ENCODE measurements around the gene OR52R1. TPM values are rescaled to one million over a fixed set of nuclear protein-coding genes. Genes with fewer than 3 reads are reported as not detected.

OR52R1 gene
- total and polyA plus RNA-seq, 4 experiments from 2014 or later: not detected

DNA sequence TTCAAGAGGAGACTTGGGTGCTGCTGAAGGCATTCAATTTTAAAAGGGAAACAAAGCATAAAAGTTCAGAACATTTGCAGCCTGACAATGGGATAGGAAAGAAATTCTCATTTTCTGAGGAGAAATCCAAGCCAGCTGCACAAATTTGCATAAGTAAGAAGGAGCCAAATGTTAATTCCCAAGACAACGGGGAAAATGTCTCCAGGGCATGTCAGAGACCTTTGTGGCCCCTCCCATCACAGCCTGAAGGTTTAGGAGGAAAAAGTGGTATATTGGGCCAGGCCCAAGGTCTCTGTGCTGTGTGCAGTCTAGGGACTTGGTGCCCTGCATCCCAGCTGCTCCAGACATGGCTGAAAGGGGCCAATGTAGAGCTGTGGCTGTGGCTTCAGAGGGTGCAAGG, 21.7 kb downstream of the OR52R1 start:
- H3K9me3 ChIP-seq (ENCODE audit: control insufficient read depth in 1 of 2, low read length in 2 of 2): no peaks in the 10 kb centered on the region
- H3K27ac ChIP-seq (ENCODE audit: low read depth, low read length): no peak overlapping the region
- no peak overlapping the region for H3K4me3 ChIP-seq (ENCODE audit: low read length in 2 of 2)
- intact Hi-C loops (cut with micrococcal nuclease): no loop called here
- DNase-seq: no peak
- Mint-ChIP-seq H3K4me3 (no peak overlapping the region), H3K9me3 (peaks cover 0 to 11% (median 6%) of the 10 kb centered on the region in 8 donors), H3K4me1 (no peaks in the 10 kb centered on the region), H3K27ac (no peak overlapping the region), H3K27me3 (peaks cover 2 to 3% of the 10 kb centered on the region in 2 donors), H3K36me3 (no peaks in the 10 kb centered on the region)
- no peaks in the 10 kb centered on the region for H3K27me3 ChIP-seq (ENCODE audit: insufficient read depth, low read length)
- CTCF ChIA-PET (ENCODE audit: partially characterized antibody): no interaction called here
- POLR2A ChIA-PET (ENCODE audit: partially characterized antibody): no interaction called here
- no peaks in the 10 kb centered on the region for H3K4me1 ChIP-seq (ENCODE audit: insufficient read depth, low read length)
- H3K36me3 ChIP-seq (ENCODE audit: insufficient read depth, low read length): no peaks in the 10 kb centered on the region

- DNase-seq: no peak
- Mint-ChIP-seq H3K27me3 (peaks cover 2 to 7% of the 10 kb centered on the region in 2 donors), H3K27ac (no peak within 1 kb of the TSS), H3K4me3 (no peak within 1 kb of the TSS), H3K4me1 (no peaks in the 10 kb centered on the region), H3K9me3 (peaks cover 0 to 2% (median 0%) of the 10 kb centered on the region in 8 donors), H3K36me3 (no peaks in the 10 kb centered on the region)
- ChIA-PET POLR2A (ENCODE audit: partially characterized antibody) (no interaction called here), CTCF (ENCODE audit: partially characterized antibody) (no interaction called here)
- intact Hi-C loops (cut with micrococcal nuclease): no loop called here
- Histone ChIP-seq H3K9me3 (ENCODE audit: control insufficient read depth in 1 of 2, low read length in 2 of 2) (no peaks in the 10 kb centered on the region), H3K27ac (ENCODE audit: low read depth, low read length) (no peak within 1 kb of the TSS), H3K36me3 (ENCODE audit: insufficient read depth, low read length) (no peaks in the 10 kb centered on the region), H3K4me1 (ENCODE audit: insufficient read depth, low read length) (no peaks in the 10 kb centered on the region), H3K27me3 (ENCODE audit: insufficient read depth, low read length) (no peaks in the 10 kb centered on the region), H3K4me3 (ENCODE audit: low read length in 2 of 2) (no peak within 1 kb of the TSS)
Measured at GRCh38 chr11:4769838-4770237, 34.3 kb downstream of the OR52R1 start, which contains the start of gene OR51F1. Gene OR51F1, minus strand, starts transcription at chr11:4769938. Its CDS starts 0 bp downstream, at chr11:4769938.

- no peaks in the 10 kb centered on the region for H3K4me1 ChIP-seq (ENCODE audit: insufficient read depth, low read length)
- H3K36me3 ChIP-seq (ENCODE audit: insufficient read depth, low read length): no peaks in the 10 kb centered on the region
Measured at GRCh38 chr11:4768094-4768493, 36.1 kb downstream of the OR52R1 start.

GRCh38 chr11:4766420-4767043, 37.6 kb downstream of the OR52R1 start:
- Histone ChIP-seq H3K27ac (ENCODE audit: low read depth, low read length) (no peak overlapping the region), H3K27me3 (ENCODE audit: insufficient read depth, low read length) (no peaks in the 10 kb centered on the region), H3K9me3 (ENCODE audit: control insufficient read depth in 1 of 2, low read length in 2 of 2) (no peaks in the 10 kb centered on the region), H3K4me3 (ENCODE audit: low read length in 2 of 2) (no peak overlapping the region), H3K4me1 (ENCODE audit: insufficient read depth, low read length) (no peaks in the 10 kb centered on the region), H3K36me3 (ENCODE audit: insufficient read depth, low read length) (no peaks in the 10 kb centered on the region)
- H3K27me3 Mint-ChIP-seq: peaks cover 2% of the 10 kb centered on the region in 2 donors
- no peak overlapping the region for H3K27ac Mint-ChIP-seq
- no peak for DNase-seq
- no peak overlapping the region for H3K4me3 Mint-ChIP-seq
- H3K36me3 Mint-ChIP-seq: no peaks in the 10 kb centered on the region
- POLR2A ChIA-PET (ENCODE audit: partially characterized antibody): no interaction called here
- no peaks in the 10 kb centered on the region for H3K9me3 Mint-ChIP-seq
- CTCF ChIA-PET (ENCODE audit: partially characterized antibody): no interaction called here
- H3K4me1 Mint-ChIP-seq: no peaks in the 10 kb centered on the region
- intact Hi-C loops (cut with micrococcal nuclease): no loop called here

More at GRCh38 chr11:4768094-4768493, 36.1 kb downstream of the OR52R1 start:
- Mint-ChIP-seq H3K4me3 (no peak overlapping the region), H3K27me3 (peaks cover 2% of the 10 kb centered on the region in 2 donors), H3K27ac (no peak overlapping the region), H3K36me3 (no peaks in the 10 kb centered on the region), H3K4me1 (no peaks in the 10 kb centered on the region), H3K9me3 (peaks cover 0 to under 1% (median 0%) of the 10 kb centered on the region in 8 donors)
- Histone ChIP-seq H3K4me3 (ENCODE audit: low read length in 2 of 2) (no peak overlapping the region), H3K9me3 (ENCODE audit: control insufficient read depth in 1 of 2, low read length in 2 of 2) (no peaks in the 10 kb centered on the region), H3K27ac (ENCODE audit: low read depth, low read length) (no peak overlapping the region), H3K27me3 (ENCODE audit: insufficient read depth, low read length) (no peaks in the 10 kb centered on the region)
- ChIA-PET POLR2A (ENCODE audit: partially characterized antibody) (no interaction called here), CTCF (ENCODE audit: partially characterized antibody) (no interaction called here)
- no peak for DNase-seq
- intact Hi-C loops (cut with micrococcal nuclease): no loop called here

DNA sequence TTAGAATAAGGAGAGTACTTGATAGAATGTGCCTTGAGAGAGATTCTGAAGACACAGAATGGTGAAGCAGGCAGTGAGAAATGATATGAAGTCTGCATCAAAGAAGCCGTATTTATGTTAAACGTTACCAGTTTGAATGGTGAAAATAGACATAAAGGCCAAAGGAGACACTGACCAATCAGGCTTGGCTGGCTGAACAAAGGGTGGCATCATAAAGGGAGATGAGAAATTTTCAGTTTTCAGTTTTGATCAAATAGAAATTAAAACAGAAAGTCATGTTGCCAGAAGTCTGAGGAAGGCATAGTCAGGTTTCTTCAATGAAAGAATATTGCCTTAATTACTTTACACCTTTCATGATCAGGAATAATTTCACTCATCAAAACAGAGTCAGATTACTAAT, 41.1 kb downstream of the OR52R1 start:
- no peaks in the 10 kb centered on the region for H3K4me1 ChIP-seq (ENCODE audit: insufficient read depth, low read length)
- POLR2A ChIA-PET (ENCODE audit: partially characterized antibody): no interaction called here
- H3K27me3 ChIP-seq (ENCODE audit: insufficient read depth, low read length): no peaks in the 10 kb centered on the region
- H3K36me3 ChIP-seq (ENCODE audit: insufficient read depth, low read length): no peaks in the 10 kb centered on the region
- Mint-ChIP-seq H3K27me3 (peaks cover 0 to 1% of the 10 kb centered on the region in 2 donors), H3K27ac (no peak overlapping the region), H3K36me3 (no peaks in the 10 kb centered on the region), H3K4me1 (no peaks in the 10 kb centered on the region), H3K9me3 (no peaks in the 10 kb centered on the region), H3K4me3 (no peak overlapping the region)
- H3K4me3 ChIP-seq (ENCODE audit: low read length in 2 of 2): no peak overlapping the region
- CTCF ChIA-PET (ENCODE audit: partially characterized antibody): no interaction called here
- intact Hi-C loops (cut with micrococcal nuclease): no loop called here
- DNase-seq: no peak
- no peaks in the 10 kb centered on the region for H3K9me3 ChIP-seq (ENCODE audit: control insufficient read depth in 1 of 2, low read length in 2 of 2)
- H3K27ac ChIP-seq (ENCODE audit: low read depth, low read length): no peak overlapping the region

Other genes with a start within 250 kb of the OR52R1 start
- gene OR52I2, start 222.6 kb downstream of the OR52R1 start, total RNA-seq: not detected
- not detected for gene OR52I2, start 222.6 kb downstream of the OR52R1 start, polyA plus RNA-seq
- not detected for gene OR52I1, start 210.3 kb downstream of the OR52R1 start, total RNA-seq
- gene OR52I1, start 210.3 kb downstream of the OR52R1 start, polyA plus RNA-seq: under 1 TPM in 1 of 2 donors, not detected in 1; 0.23 TPM
- 10 to 100 TPM; 23.7 to 28.1 TPM for gene TRIM68, start 196.1 kb downstream of the OR52R1 start, total RNA-seq
- gene TRIM68, start 196.1 kb downstream of the OR52R1 start, polyA plus RNA-seq: 10 to 100 TPM; 13.1 to 16.1 TPM
- gene OR51D1, start 166.9 kb downstream of the OR52R1 start, total RNA-seq: not detected
- gene OR51D1, start 166.9 kb downstream of the OR52R1 start, polyA plus RNA-seq: not detected
- gene OR51E1, start 160.4 kb downstream of the OR52R1 start, total RNA-seq: not detected
- not detected for gene OR51E1, start 160.4 kb downstream of the OR52R1 start, polyA plus RNA-seq
- gene OR51E2, start 106.5 kb downstream of the OR52R1 start, total RNA-seq: not detected
- gene OR51E2, start 106.5 kb downstream of the OR52R1 start, polyA plus RNA-seq: not detected
- not detected for gene MMP26, start 99.6 kb downstream of the OR52R1 start, total RNA-seq
- gene MMP26, start 99.6 kb downstream of the OR52R1 start, polyA plus RNA-seq: not detected
- not detected for gene OR51F1, start 34.4 kb downstream of the OR52R1 start, total RNA-seq
- gene OR51F1, start 34.4 kb downstream of the OR52R1 start, polyA plus RNA-seq: not detected
- not detected for gene OR51F2, start 16.9 kb upstream of the OR52R1 start, total RNA-seq
- not detected for gene OR51F2, start 16.9 kb upstream of the OR52R1 start, polyA plus RNA-seq
- gene OR51S1, start 44.8 kb upstream of the OR52R1 start, total RNA-seq: not detected
- not detected for gene OR51S1, start 44.8 kb upstream of the OR52R1 start, polyA plus RNA-seq
- gene OR51T1, start 77.5 kb upstream of the OR52R1 start, total RNA-seq: not detected
- not detected for gene OR51T1, start 77.5 kb upstream of the OR52R1 start, polyA plus RNA-seq
- gene OR51A7, start 99.4 kb upstream of the OR52R1 start, total RNA-seq: not detected
- gene OR51A7, start 99.4 kb upstream of the OR52R1 start, polyA plus RNA-seq: not detected
- not detected for gene OR51G2, start 115.0 kb upstream of the OR52R1 start, total RNA-seq
- not detected for gene OR51G2, start 115.0 kb upstream of the OR52R1 start, polyA plus RNA-seq
- gene OR51G1, start 120.0 kb upstream of the OR52R1 start, total RNA-seq: not detected
- not detected for gene OR51G1, start 120.0 kb upstream of the OR52R1 start, polyA plus RNA-seq
- gene OR51A4, start 143.2 kb upstream of the OR52R1 start, total RNA-seq: not detected
- not detected for gene OR51A4, start 143.2 kb upstream of the OR52R1 start, polyA plus RNA-seq
- gene OR51A2, start 151.3 kb upstream of the OR52R1 start, total RNA-seq: not detected
- not detected for gene OR51A2, start 151.3 kb upstream of the OR52R1 start, polyA plus RNA-seq
- gene OR51L1, start 190.5 kb upstream of the OR52R1 start, total RNA-seq: not detected
- not detected for gene OR51L1, start 190.5 kb upstream of the OR52R1 start, polyA plus RNA-seq
- not detected for gene OR52J3, start 242.1 kb upstream of the OR52R1 start, total RNA-seq
- gene OR52J3, start 242.1 kb upstream of the OR52R1 start, polyA plus RNA-seq: not detected

Measured in CD4-positive, alpha-beta memory T cell (primary cell).